ACC112 (cell line): ENCODE data around the gene KIF25.
"Not testable (repeated sequence)": the region's sequence is repeated elsewhere in the genome, so short reads cannot be mapped to it uniquely, and the experiment has no call there.

Source experiments
- H2AFZ ChIP-seq: fragments of 200-600 bp; sonication (generic); one replicate; pipeline ENCODE4 v1.6.0; 2017; ENCODE audit warnings: antibody characterized with exemption, low read length; ENCODE audit not compliant: unreplicated experiment
- H3K27ac ChIP-seq: fragments of 200-600 bp; sonication (generic); 2 replicates; pipeline ENCODE4 v1.5.1; 2014; ENCODE audit warnings: low read depth, mild to moderate bottlenecking, antibody characterized with exemption, low read length, moderate library complexity
- H3K27me3 ChIP-seq: fragments of 200-600 bp; sonication (generic); 2 replicates; pipeline ENCODE4 v1.6.1; 2014; ENCODE audit warnings: mild to moderate bottlenecking, antibody characterized with exemption, low read length, moderate library complexity, mixed read lengths; ENCODE audit not compliant: insufficient read depth
- H3K36me3 ChIP-seq: fragments of 200-600 bp; sonication (generic); 2 replicates; pipeline ENCODE4 v1.6.1; 2016; ENCODE audit warnings: mild to moderate bottlenecking, antibody characterized with exemption, low read length, moderate library complexity, mixed read lengths; ENCODE audit not compliant: insufficient read depth
- H3K4me1 ChIP-seq: fragments of 200-600 bp; sonication (generic); one replicate; pipeline ENCODE4 v1.6.1; 2016; ENCODE audit warnings: low read length, mixed read lengths; ENCODE audit not compliant: insufficient read depth, unreplicated experiment, control insufficient read depth
- H3K4me3 ChIP-seq: fragments of 200-600 bp; sonication (generic); 2 replicates; pipeline ENCODE4 v1.5.1; 2014; ENCODE audit warnings: mild to moderate bottlenecking, low read depth, low read length
- H3K79me2 ChIP-seq: fragments of 200-600 bp; sonication (generic); one replicate; pipeline ENCODE4 v1.6.0; 2016; ENCODE audit warnings: low read length; ENCODE audit not compliant: control insufficient read depth, unreplicated experiment, insufficient read depth

Gene KIF25

DNA sequence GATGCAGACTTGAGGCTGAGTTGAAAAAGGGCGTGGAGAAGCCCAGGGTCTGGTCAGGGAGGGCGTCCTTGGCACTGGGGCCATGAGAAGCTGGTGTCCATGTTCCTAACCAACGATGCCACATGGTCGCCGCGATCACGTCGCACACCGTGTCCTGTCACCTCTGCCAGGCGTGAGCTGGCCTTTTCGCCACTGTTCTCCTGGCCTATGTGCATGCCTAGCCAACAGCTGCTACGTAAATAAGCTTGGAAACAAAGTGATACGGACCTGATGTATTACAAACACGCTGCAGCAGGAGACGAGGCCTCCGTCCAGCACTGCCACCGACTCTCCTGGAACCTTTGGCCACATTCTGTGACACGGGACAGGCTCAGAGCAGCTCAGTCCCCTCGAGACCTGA lies 22.0 kb upstream of the KIF25 start:
- Histone ChIP-seq H3K27me3 (no peaks in the 10 kb centered on the region), H2AFZ (no peak overlapping the region), H3K79me2 (no peaks in the 10 kb centered on the region), H3K4me3 (no peak overlapping the region), H3K27ac (no peak overlapping the region), H3K4me1 (no peaks in the 10 kb centered on the region), H3K36me3 (no peaks in the 10 kb centered on the region)

DNA sequence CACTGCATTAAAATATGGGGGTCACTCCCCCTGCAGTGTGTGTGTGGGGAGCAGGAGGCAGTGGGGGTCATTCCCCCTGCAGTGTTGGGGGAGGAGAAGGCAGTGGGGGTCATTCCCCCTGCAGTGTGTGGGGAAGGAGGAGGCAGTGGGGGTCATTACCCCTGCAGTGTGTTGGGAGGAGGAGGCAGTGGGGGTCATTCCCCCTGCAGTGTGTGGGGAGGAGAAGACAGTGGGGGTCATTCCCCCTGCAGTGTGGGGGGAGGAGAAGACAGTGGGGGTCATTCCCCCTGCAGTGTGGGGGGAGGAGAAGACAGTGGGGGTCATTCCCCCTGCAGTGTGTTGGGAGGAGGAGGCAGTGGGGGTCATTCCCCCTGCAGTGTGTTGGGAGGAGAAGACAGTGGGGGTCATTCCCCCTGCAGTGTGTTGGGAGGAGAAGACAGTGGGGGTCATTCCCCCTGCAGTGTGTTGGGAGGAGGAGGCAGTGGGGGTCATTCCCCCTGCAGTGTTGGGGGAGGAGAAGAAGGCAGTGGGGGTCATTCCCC lies 21.3 kb upstream of the KIF25 start:
- not testable (repeated sequence) for H2AFZ ChIP-seq, H3K27ac ChIP-seq, H3K4me3 ChIP-seq, H3K79me2 ChIP-seq, H3K27me3 ChIP-seq, H3K4me1 ChIP-seq, H3K36me3 ChIP-seq

- H3K36me3 ChIP-seq = no peaks in the 10 kb centered on the region
- H3K27ac ChIP-seq = no peak overlapping the region
- H3K4me3 ChIP-seq = no peak overlapping the region
Measured at GRCh38 chr6:167976708-167977107, 20.8 kb upstream of the KIF25 start.

GRCh38 chr6:167977717-167978467 lies 19.6 kb upstream of the KIF25 start:
- Histone ChIP-seq H3K27ac (no peak overlapping the region), H3K79me2 (no peaks in the 10 kb centered on the region), H3K4me3 (no peak overlapping the region), H2AFZ (no peak overlapping the region), H3K27me3 (no peaks in the 10 kb centered on the region), H3K36me3 (no peaks in the 10 kb centered on the region), H3K4me1 (no peaks in the 10 kb centered on the region)

More at GRCh38 chr6:167976708-167977107, 20.8 kb upstream of the KIF25 start:
- Histone ChIP-seq H3K4me1 (no peaks in the 10 kb centered on the region), H3K79me2 (no peaks in the 10 kb centered on the region), H3K27me3 (no peaks in the 10 kb centered on the region), H2AFZ (no peak overlapping the region)

DNA sequence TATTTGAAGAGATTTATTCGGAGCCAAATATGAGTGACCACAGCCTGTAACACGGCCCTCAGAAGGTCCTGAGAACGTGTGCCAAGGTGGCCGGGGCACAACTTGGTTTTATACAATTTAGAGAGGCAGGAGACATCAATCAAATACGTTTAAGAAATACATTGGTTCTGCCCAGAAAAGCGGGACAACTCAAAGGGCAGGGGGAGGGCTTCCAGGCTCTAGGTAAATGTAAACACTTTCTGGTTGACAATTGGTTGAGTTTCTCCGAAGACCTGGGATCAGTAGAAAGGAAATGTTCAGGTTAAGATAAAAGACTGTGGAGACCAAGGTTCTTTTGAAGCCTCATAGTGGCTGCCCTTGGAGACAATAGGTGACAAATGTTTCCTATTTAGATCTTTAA lies 18.9 kb upstream of the KIF25 start:
- H3K27me3 ChIP-seq = no peaks in the 10 kb centered on the region
- no peak overlapping the region for H3K27ac ChIP-seq
- H3K4me1 ChIP-seq = no peaks in the 10 kb centered on the region
- no peaks in the 10 kb centered on the region for H3K79me2 ChIP-seq
- no peak overlapping the region for H3K4me3 ChIP-seq
- no peak overlapping the region for H2AFZ ChIP-seq
- no peaks in the 10 kb centered on the region for H3K36me3 ChIP-seq

DNA sequence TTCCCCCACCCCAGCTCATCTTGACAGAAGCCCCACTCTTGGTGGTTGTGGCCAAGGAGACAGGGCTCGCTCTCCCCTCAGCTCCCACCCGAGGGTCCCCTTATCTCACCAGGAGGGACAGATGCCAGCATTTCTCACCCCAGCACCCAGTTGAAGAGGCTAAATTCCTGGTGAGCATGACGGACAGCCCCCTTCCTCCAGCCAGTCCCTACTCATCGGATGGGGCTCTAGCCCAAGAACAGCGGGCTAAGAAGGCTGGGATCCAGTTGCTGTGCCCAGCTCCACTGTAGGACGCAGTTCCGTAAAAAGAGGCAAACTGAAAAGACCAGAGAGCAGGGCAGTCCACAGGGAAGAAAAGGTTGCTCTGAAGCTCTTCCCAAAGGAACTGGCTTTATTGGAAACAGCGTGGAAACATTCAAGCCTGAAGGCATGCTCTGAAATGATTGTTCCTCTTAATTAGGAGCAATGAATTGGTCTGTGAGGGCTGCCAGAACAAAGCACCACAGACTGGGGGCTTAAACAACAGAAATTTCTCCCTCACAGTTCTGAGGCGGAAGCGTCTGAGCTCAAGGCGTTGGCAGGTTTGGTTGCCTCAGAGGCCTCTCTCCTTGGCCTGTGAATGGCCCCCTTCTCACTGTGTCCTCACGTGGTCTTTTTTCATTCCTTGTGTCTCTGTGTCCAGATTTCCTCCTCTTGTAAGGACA lies 17.9 kb upstream of the KIF25 start:
- Histone ChIP-seq H3K4me1 (no peaks in the 10 kb centered on the region), H3K27ac (no peak overlapping the region), H3K36me3 (no peaks in the 10 kb centered on the region), H3K79me2 (no peaks in the 10 kb centered on the region), H2AFZ (no peak overlapping the region), H3K4me3 (no peak overlapping the region), H3K27me3 (no peaks in the 10 kb centered on the region)

DNA sequence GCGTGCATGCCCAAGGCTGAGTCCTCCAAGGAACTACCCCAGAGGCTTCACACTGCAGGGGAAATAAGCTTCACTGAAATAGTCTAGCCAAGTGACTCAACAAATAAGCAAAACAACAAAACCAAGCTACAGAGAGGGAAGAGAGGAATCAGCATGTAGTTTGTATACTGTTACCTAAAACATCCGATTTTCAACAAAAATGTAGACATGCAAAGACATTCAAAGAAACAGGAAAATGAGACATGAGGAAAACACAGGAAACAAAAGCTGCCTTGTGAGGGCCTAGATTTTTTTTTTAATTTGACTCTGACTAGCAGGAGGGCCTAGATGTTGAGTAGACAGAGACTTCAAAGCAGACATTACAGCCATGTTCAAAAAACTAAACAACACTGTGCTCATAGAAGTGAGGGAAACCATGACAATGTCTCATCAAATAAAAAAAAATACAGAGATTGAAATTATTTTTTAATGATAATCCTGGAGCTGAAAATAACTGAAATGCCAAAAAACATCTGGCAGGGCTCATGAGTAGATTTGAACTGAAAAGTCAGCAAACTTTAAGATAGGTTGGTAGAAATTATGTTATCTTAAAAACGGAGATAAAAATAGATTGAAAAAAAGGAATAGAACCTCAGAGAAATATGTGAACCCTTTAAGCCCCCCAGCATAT lies 16.4 kb upstream of the KIF25 start:
- Histone ChIP-seq H3K79me2 (no peaks in the 10 kb centered on the region), H3K36me3 (no peaks in the 10 kb centered on the region), H3K27me3 (no peaks in the 10 kb centered on the region), H3K4me1 (no peaks in the 10 kb centered on the region), H3K27ac (no peak overlapping the region), H3K4me3 (no peak overlapping the region), H2AFZ (no peak overlapping the region)

DNA sequence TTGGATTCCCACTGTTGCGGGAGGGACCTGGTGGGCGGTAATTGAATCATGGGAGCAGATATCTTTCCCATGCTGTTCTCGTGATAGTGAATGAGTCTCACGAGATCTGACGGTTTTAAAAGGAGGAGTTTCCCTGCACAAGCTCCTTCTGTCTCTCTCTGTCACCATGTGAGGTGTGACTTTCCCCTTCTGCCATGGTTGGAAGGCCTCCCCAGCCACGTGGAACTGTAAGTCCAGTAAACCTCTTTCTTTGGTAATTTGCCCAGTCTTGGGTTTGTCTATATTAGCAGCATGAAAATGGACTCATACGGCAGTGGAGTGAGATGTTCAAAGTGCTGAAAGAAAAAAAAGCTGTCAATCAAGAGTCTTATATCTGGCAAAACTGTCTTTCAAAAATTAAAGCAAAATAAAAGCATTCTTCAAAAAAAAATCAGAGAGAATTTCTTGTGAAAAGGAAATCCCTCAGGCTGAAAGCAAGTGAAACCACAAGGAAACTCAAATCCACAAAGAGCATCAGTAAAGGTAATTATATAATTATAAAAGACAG lies 15.5 kb upstream of the KIF25 start:
- no peak overlapping the region for H3K27ac ChIP-seq
- H3K79me2 ChIP-seq = no peaks in the 10 kb centered on the region
- H3K36me3 ChIP-seq = no peaks in the 10 kb centered on the region

DNA sequence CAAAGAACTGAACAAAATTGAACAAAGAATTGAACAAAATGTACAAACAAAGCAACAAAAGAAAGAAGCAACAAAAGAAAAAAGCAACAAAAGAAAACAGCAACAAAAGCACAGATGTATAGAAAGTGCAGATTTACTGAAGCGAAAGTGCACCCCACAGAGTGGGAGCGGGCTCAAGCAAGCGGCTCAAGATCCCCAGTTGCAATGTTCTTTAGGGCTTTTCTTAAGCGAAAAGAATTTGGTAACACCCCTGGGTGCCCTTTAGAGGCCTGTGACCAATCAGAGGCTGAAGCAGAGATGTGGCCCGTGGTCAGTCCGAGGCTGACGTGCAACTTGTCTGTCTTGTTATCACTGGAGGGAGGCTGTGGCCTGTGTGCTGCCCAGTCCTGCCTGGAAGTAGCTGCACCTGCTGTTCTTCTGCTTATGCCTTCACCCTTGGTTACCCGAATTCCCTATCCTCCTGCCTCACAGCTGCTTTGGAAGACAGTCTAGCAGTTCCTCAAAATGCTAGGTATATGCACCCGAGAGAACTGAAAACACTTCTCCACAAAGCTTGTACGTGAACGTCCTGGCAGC lies 13.2 kb upstream of the KIF25 start:
- H3K27ac ChIP-seq = no peak overlapping the region
- H3K4me1 ChIP-seq = no peaks in the 10 kb centered on the region
- no peak overlapping the region for H2AFZ ChIP-seq
- H3K36me3 ChIP-seq = no peaks in the 10 kb centered on the region
- H3K4me3 ChIP-seq = no peak overlapping the region
- H3K79me2 ChIP-seq = no peaks in the 10 kb centered on the region
- no peaks in the 10 kb centered on the region for H3K27me3 ChIP-seq

More for the DNA sequence above, 15.5 kb upstream of the KIF25 start:
- Histone ChIP-seq H3K4me1 (no peaks in the 10 kb centered on the region), H2AFZ (no peak overlapping the region), H3K4me3 (no peak overlapping the region), H3K27me3 (no peaks in the 10 kb centered on the region)

GRCh38 chr6:167984876-167985604 lies 12.4 kb upstream of the KIF25 start:
- Histone ChIP-seq H3K27me3 (no peaks in the 10 kb centered on the region), H3K27ac (no peak overlapping the region), H3K79me2 (no peaks in the 10 kb centered on the region), H2AFZ (no peak overlapping the region), H3K4me3 (no peak overlapping the region), H3K36me3 (no peaks in the 10 kb centered on the region), H3K4me1 (no peaks in the 10 kb centered on the region)
